Breast epithelium (tissue), 4 donors: ENCODE results near the gene TAPBPL. TPM values are rescaled to one million over a fixed set of nuclear protein-coding genes. Genes with fewer than 3 reads are reported as not detected.

Experiments used
- DNase-seq, 2 donors: peaks; one replicate each; pipeline ENCODE4 v3.0.0-alpha.2; 2019; ENCODE audit warnings: low spot score in 2 of 2
- H3K27ac ChIP-seq, 2 donors: fragments of 200-600 bp; sonication (generic) in 1 of 2; one replicate each; pipeline ENCODE4 v1.5.1; 2016 to 2019; ENCODE audit warnings: mild to moderate bottlenecking in 1 of 2
- H3K27me3 ChIP-seq, 2 donors: fragments of 200-600 bp; sonication (generic) in 1 of 2; one replicate each; pipeline versions ENCODE4 v1.5.1 to v1.6.0; 2017 to 2019; ENCODE audit warnings: control low read depth in 1 of 2, mild to moderate bottlenecking in 1 of 2
- H3K36me3 ChIP-seq: fragments of 200-600 bp; one replicate; pipeline ENCODE4 v1.5.1; 2019
- H3K4me1 ChIP-seq, 2 donors: fragments of 200-600 bp; sonication (generic); one replicate each; pipeline ENCODE4 v1.5.1; 2016 to 2019; ENCODE audit warnings: control low read depth in 1 of 2
- H3K4me3 ChIP-seq, 3 donors: fragments of 200-600 bp; sonication (generic); 1 replicate in 2 of 3; 2 replicates in 1 of 3; pipeline ENCODE4 v1.5.1; 2016 to 2019; ENCODE audit warnings: mild to moderate bottlenecking in 3 of 3, moderate library complexity in 2 of 3
- H3K9me3 ChIP-seq, 2 donors: fragments of 200-600 bp; sonication (generic) in 1 of 2; one replicate each; pipeline ENCODE4 v1.5.1; 2016 to 2019; ENCODE audit warnings: control low read depth in 1 of 2
- CTCF ChIP-seq, 3 donors: fragments of 450-650 bp; IDR thresholded peaks; one replicate each; pipeline ENCODE4 v1.5.1; 2016 to 2017; ENCODE audit warnings: antibody characterized with exemption in 3 of 3, mild to moderate bottlenecking in 3 of 3, moderate library complexity in 3 of 3
- POLR2A ChIP-seq: fragments of 450-650 bp; IDR thresholded peaks from one replicate; pipeline ENCODE4 v1.6.1; 2016; ENCODE audit warnings: antibody characterized with exemption, mild to moderate bottlenecking, moderate library complexity
- POLR2AphosphoS5 ChIP-seq, 3 donors: sonication (generic); formaldehyde crosslinking; IDR thresholded peaks; one replicate each; pipeline ENCODE4 v1.6.1; 2017; ENCODE audit warnings: antibody characterized with exemption in 3 of 3
- intact Hi-C: fragments of 100-400 bp; cut with DNase I; formaldehyde crosslinking; loops from one replicate; pipeline ENCODE4 v1.15.1; 2023; ENCODE audit warnings: low total_unique reads
- total RNA-seq, 3 donors: library from RNA; depleted of rRNA; stranded (reverse); fragments of >200 nt; gene quantifications; one replicate each; pipeline ENCODE4 v1.1.0, GENCODE V29; 2016

TAPBPL gene
- total RNA-seq, 3 donors from 2014 or later = 16.5 to 24.6 (median 22.9) TPM

- no peak for DNase-seq
- Histone ChIP-seq H3K9me3 (no peaks in the 10 kb centered on the region), H3K27ac (no peak overlapping the region), H3K4me3 (no peak overlapping the region), H3K4me1 (no peaks in the 10 kb centered on the region), H3K27me3 (no peaks in the 10 kb centered on the region), H3K36me3 (peaks cover 14% of the 10 kb centered on the region)
- intact Hi-C loops = no loop called here
- no peak for TF ChIP-seq CTCF (IDR thresholded peaks at IDR 0.05)
- TF ChIP-seq POLR2A = no peak
- no peak for TF ChIP-seq POLR2AphosphoS5 (IDR thresholded peaks at IDR 0.05)
These were observed 6.6 kb downstream of the TAPBPL start for GRCh38 chr12:6458281-6459003.

GRCh38 chr12:6459004-6459337, 7.1 kb downstream of the TAPBPL start:
- TF ChIP-seq POLR2A (no peak), CTCF (IDR thresholded peaks at IDR 0.05) (no peak), POLR2AphosphoS5 (IDR thresholded peaks at IDR 0.05) (no peak)
- H3K36me3 ChIP-seq = peaks cover 14% of the 10 kb centered on the region
- intact Hi-C loops = no loop called here

GRCh38 chr12:6460751-6461371, 9.0 kb downstream of the TAPBPL start:
- no peaks in the 10 kb centered on the region for H3K9me3 ChIP-seq
- H3K4me3 ChIP-seq = no peak overlapping the region
- H3K27ac ChIP-seq = peak overlapping the region; percentile 1 to 53
- DNase-seq = no peak
- H3K36me3 ChIP-seq = peaks cover 14% of the 10 kb centered on the region
- H3K27me3 ChIP-seq = no peaks in the 10 kb centered on the region
- intact Hi-C loops = no loop called here
- no peak for TF ChIP-seq POLR2AphosphoS5 (IDR thresholded peaks at IDR 0.05)
- no peak for TF ChIP-seq CTCF (IDR thresholded peaks at IDR 0.05)
- no peak for TF ChIP-seq POLR2A
- no peaks in the 10 kb centered on the region for H3K4me1 ChIP-seq

More at GRCh38 chr12:6459004-6459337, 7.1 kb downstream of the TAPBPL start:
- H3K4me3 ChIP-seq = no peak overlapping the region
- H3K4me1 ChIP-seq = no peaks in the 10 kb centered on the region
- no peak for DNase-seq
- H3K27ac ChIP-seq = no peak overlapping the region
- H3K9me3 ChIP-seq = no peaks in the 10 kb centered on the region
- H3K27me3 ChIP-seq = no peaks in the 10 kb centered on the region

GRCh38 chr12:6461401-6462233, 9.8 kb downstream of the TAPBPL start:
- Histone ChIP-seq H3K9me3 (no peaks in the 10 kb centered on the region), H3K4me3 (no peak overlapping the region), H3K27me3 (no peaks in the 10 kb centered on the region), H3K27ac (peak overlapping the region; percentile 1 to 53), H3K36me3 (peaks cover 14% of the 10 kb centered on the region), H3K4me1 (no peaks in the 10 kb centered on the region)
- peak in 1 of 2 donors; percentile 59 for DNase-seq
- intact Hi-C loops = no loop called here
- TF ChIP-seq POLR2A = no peak
- no peak for TF ChIP-seq CTCF (IDR thresholded peaks at IDR 0.05)
- TF ChIP-seq POLR2AphosphoS5 (IDR thresholded peaks at IDR 0.05) = no peak
